Measurements from ENCODE around the gene WFS1.

DNA sequence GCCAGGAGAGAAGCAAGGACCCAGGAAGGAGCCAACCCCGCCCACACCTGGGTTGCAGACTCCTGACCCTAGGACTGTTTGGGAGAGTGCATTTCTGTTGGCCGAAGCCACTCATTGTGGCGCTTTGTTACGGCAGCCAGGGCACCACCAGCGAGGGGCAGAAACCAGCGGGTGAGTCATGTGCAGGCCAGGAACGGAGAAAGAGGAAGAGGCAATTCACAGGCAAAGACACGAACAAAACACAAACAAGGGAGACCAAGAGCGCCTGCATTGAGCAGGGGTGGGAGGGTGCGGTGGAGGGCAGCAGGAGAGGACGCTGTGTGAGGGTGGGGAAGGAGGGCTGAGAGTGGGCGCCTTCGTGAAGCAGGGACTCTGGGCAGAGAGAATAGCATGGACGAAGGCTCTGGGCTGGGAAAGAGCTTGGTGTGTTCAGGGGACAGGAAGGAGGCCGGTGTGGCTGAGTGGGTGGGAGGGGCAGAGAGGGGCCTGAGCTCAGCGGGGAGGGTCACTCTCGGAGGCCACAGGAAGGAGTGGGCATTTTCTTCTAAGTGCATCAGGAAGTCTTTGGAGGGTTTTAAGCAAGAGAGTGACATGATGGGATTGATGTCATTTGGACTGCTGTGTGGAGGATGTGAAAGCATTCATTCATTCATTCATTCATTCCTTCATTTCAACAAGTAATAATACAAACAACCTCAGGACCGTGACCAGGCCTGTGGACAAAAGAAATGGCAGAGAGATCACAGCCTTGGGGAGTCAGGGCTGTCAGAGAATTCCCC is 12.2 kb upstream of the WFS1 start:
- TF ChIP-seq, protein P1, sequence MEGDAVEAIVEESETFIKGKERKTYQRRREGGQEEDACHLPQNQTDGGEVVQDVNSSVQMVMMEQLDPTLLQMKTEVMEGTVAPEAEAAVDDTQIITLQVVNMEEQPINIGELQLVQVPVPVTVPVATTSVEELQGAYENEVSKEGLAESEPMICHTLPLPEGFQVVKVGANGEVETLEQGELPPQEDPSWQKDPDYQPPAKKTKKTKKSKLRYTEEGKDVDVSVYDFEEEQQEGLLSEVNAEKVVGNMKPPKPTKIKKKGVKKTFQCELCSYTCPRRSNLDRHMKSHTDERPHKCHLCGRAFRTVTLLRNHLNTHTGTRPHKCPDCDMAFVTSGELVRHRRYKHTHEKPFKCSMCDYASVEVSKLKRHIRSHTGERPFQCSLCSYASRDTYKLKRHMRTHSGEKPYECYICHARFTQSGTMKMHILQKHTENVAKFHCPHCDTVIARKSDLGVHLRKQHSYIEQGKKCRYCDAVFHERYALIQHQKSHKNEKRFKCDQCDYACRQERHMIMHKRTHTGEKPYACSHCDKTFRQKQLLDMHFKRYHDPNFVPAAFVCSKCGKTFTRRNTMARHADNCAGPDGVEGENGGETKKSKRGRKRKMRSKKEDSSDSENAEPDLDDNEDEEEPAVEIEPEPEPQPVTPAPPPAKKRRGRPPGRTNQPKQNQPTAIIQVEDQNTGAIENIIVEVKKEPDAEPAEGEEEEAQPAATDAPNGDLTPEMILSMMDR (conservative IDR thresholded peaks at IDR 0.05; ENCODE audit: low read length): no peak
- no peak for TF ChIP-seq EZH2phosphoT487 (IDR thresholded peaks at IDR 0.05; ENCODE audit: borderline replicate concordance)

Measured in Loucy (cell line).